Hematopoietic multipotent progenitor cell treated with erythropoietin and hydrocortisone succinate and interleukin-3 and kit ligand, for 4 days (in vitro differentiated cells): Measurements from ENCODE around the gene PHACTR2.
"Not testable (repeated sequence)": the region's sequence is repeated elsewhere in the genome, so short reads cannot be mapped to it uniquely, and the experiment has no call there.

Experiments used
- DNase-seq: peaks from one replicate; pipeline ENCODE4 v3.0.0-alpha.2; 2015

PHACTR2 gene

DNA sequence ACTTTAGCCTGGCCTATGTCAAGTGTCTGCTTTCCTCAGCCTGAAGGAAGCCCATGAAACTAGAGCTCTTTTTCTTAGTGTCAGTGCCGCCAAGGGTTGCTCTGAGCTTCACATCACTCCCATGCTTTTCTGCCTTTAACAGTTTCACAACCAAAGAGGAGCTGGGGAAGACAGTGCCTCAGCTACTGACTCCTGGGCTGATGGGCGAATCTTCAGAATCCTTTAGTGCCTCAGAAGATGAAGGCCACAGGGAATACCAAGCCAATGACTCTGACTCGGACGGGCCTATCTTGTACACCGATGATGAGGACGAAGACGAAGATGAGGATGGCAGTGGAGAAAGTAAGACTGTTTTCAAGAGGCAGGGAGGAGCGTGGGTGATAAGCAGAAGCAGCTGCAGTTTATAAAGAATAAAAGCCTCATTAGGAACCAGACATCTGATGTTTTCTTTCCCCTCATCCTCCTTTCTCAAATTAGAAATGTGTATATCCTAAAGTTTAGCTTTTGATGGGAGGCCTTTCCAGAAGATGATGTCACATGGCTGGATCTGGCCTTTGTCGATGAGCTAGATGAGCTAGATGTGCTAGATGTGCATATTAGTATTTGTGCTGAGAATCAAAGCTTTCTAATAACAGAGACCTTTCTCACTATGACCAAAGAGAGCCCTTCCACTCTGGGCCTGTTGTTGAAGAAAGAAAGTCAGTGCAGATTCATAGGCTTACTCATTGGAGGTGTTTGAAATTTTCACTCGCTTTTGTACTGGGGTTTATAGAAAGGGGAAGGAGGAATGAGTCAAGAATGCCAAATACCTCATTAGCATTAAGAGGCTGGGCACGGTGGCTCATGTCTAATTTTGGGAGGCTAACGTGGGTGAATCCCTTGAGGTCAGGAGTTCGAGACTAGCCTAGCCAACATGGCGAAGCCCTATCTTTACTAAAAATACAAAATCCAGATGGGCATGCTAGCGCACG is 94.6 kb downstream of the PHACTR2 start:
- DNase-seq = no peak

DNA sequence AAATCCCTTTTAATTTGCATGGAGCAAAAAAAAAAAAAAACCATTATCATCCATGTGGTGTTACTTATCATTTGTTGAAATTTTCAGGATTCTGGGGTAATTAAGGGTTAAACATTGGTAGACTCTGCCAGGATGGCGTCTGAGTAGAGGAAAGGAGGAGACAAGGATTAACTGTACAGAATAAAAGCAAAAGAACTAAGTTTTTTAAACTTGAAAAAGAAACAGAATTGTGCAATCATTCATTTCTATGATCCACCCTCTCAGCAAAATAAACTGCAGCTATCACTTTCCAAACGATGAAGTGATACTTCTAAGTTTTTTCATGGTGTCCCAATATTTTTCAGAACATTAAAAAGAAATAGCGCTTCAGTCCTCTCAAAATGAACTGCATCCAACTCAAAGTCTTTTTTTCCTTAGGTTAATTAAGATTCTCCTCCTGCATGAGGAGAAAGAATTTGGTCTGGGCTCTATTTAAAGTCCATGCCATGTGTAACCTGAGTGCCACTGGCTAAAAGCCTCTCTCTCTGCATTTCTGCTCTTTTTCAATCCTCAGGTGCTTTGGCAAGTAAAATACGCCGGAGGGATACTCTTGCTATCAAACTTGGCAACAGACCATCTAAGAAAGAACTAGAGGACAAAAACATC is 95.9 kb downstream of the PHACTR2 start:
- DNase-seq = no peak

DNA sequence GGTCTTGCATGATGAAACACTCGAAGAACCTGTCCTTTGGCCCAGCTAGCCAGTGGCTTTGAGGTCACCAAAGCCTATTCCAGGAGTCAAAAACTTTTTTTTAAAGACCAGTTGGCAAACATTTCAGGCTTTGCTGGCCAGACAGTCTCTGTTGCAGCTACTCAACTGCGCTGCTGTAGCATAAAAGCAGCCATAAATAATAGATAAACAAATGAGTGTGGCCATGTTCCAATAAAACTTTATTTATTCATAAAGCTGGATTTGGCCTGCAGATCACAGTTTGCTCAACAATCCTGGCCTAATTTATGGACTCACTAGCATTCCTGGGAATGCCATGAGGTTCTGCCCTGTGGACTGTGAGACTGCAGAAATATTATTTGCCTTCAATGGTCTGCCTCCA is 96.6 kb downstream of the PHACTR2 start:
- DNase-seq = no peak

DNA sequence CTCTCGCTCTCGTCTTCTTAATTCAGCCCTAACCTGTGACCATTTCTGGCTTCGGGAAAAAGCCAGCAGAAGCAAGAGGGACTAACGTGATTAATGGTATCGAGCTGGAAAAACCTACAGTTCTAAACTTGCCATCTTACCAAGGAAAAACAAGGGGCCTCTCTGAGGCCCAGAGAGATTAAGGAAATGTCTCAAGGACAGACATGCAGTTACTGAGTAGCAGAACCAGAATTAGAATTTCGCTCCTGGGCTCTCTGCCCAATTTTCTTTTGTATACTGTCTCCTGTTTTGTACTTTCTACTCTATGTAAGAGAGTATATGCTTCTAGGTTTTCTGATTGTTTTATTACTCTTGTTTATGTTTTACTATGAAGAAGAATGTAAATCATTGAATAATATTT is 97.6 kb downstream of the PHACTR2 start:
- DNase-seq = no peak

GRCh38 chr6:143778926-143779325 is 101.2 kb downstream of the PHACTR2 start:
- no peak for DNase-seq

- no peak for DNase-seq
Observed at GRCh38 chr6:143782481-143782880, 104.7 kb downstream of the PHACTR2 start.

- DNase-seq = no peak
Observed at GRCh38 chr6:143783077-143783476, 105.3 kb downstream of the PHACTR2 start.

GRCh38 chr6:143784316-143784715 is 106.6 kb downstream of the PHACTR2 start:
- no peak for DNase-seq

- not testable (repeated sequence) for DNase-seq
Observed at GRCh38 chr6:143786371-143786770, 108.6 kb downstream of the PHACTR2 start.

DNA sequence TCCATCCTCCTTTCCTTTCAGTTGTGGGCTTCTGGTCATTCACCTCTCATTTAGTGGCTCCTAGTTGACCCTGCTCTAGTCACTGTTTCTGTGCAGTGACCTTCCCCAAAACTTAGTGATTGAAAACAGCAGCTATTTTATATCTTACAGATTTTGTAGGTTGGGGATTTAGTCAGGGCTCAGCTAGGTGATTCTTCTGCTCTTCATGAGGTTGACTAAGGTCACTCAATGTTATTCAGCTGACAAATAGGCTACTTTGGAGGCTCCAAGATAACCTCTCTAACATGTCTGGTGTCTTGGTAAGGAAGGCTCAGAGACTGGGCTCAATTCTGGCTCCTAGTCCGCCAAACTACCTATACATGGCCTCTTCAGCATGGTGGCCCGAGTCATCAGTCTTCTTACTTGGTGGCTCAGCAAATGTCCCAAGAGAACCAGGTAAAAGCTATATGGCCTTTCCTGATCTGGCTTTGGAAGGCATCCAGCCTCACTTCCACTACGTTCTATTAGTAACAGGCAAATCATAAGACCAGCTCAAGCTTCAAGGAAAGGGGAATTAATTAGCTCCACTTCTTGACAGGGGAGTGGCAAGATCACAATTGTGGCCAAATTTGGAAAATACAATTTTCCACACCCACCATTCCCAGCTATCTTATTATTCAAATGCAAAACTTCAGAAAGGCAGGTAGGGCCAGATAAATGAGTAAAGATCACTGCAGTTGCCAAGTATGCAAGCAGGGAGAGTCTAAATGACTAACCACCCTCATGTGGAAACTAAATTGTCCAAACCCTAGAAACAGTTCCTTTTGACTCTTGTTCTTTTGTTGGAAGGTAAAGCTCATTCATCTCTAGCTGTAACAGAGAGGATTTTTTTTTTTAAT is 114.9 kb downstream of the PHACTR2 start:
- no peak for DNase-seq

DNA sequence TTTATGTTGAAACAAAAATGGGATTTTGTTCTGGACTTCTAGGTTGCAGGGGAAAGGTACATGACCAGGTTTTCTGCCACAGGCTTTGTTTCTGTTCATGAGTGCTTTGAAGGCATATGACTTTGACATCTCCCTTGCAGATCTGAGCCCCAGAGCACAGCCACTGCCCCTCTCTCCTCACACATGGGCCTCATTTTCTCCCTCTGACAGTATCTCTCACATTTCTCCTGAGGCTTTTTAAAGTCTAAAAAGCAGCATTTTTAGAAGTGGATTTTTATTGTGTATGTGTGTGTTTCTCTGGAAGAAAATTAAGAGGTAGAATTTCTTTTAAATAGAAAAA is 115.5 kb downstream of the PHACTR2 start:
- no peak for DNase-seq

DNA sequence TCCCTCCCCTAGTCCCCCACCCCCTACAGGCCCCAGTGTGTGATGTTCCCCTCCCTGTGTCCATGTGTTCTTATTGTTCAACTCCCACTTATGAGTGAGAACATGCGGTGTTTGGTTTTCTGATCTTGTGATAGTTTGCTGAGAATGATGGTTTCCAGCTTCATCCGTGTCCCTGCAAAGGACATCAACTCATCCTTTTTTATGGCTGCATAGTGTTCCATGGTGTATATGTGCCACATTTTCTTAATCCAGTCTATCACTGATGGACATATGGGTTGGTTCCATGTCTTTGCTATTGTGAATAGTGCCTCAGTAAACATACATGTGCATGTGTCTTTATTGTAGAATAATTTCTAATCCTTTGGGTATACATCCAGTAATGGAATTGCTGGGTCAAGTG is 118.8 kb downstream of the PHACTR2 start:
- DNase-seq = not testable (repeated sequence)

- not testable (repeated sequence) for DNase-seq
Observed at GRCh38 chr6:143798487-143798886, 120.7 kb downstream of the PHACTR2 start.

GRCh38 chr6:143802833-143803565 is 125.2 kb downstream of the PHACTR2 start:
- DNase-seq = no peak

- DNase-seq = peak; percentile 34
Observed at GRCh38 chr6:143803769-143804568, 126.2 kb downstream of the PHACTR2 start.

DNA sequence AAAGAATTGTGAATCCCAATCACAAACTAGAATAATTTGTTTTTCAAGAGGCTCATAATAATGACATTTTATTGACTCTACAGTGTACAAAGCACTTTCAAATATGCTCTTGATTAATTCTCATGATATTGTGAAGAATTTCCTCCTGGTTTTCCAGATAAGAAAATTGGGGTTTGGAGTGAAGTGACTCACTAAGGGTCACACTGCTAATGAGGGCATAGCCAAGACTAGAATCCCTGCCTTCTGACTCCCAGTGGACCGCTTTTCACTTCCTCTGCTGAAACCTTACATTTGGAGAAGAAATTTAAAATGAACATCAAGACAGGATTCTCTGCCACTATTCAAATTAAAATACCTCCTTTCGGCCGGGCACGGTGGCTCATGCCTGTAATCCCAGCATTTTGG is 127.1 kb downstream of the PHACTR2 start:
- DNase-seq = peak; percentile 78

DNA sequence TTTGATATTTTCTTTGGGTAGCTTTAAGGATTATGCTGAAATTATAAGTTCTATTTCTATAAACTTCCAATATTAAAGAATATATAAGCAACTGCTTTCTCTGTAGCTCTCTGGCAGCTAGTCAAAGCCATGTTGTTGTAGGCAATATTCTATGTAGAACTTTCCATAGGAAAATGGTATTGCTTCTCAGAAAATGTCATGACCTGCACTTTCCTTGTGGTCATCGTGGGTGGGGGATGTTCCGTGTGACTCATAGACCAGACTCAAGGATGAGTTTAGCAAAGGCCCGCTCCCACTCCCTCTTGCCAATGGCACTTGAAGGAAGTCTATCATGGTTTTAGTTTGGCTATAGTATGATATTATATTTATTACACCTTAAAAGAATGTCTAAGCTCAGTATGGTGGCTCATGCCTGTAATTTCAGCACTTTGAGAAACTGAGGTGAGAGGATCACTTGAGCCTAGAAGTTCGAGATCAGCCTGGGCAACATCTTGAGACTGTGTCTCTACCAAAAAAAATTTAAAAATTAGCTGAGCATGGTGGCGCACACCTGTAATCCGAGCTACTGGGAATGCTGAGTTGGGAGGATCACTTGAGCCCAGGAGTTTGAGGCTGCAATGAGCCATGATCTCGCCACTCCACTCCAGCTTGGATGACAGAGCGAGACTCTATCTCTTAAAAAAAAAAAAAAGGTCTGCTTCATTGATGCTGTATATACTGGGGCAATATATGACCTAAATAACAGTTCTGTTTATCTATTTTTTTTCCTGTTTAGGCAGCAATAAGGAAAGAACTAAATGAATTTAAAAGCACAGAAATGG is 128.7 kb downstream of the PHACTR2 start:
- DNase-seq = peak; percentile 86

GRCh38 chr6:143807103-143807772 is 129.5 kb downstream of the PHACTR2 start:
- peak; percentile 42 for DNase-seq

GRCh38 chr6:143810745-143811144 is 133.0 kb downstream of the PHACTR2 start:
- no peak for DNase-seq

DNA sequence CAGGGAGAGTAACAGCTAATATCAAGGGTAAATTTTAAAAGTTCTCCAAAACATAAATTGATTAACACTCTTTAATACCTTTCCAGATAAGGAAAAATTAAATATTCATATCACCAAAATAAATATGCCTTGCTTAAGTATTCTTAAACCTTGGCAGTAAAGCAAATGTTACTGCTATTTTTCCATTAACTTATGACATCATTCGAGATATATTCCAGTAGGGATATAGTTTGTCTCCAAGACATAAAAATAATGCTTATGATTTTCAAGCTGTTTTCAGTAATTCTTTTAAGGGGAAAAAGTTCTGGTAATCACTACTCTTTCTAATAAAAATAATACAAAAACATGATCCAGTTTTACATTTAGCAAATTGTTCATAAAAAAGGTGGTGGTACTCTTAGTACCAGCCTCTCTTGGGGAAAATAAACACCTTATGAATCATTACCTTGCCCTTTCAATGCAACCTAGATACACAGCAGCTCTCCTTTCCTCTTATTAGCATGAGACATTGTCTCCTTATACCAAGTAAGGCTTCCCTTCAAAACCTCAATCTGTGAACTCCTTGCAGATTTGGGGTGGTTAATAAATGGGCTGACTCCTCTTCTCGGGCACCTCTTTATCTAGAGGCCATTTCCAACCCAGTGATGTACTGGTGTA is 133.9 kb downstream of the PHACTR2 start:
- no peak for DNase-seq
